IMR-90 (cell line): ENCODE data around the gene NT5DC1. TPM values are rescaled to one million over a fixed set of nuclear protein-coding genes. Genes with fewer than 3 reads are reported as not detected.
"Not testable (repeated sequence)": the region's sequence is repeated elsewhere in the genome, so short reads cannot be mapped to it uniquely, and the experiment has no call there.

Experiments
- ATAC-seq: fragments of 200-7000 bp; cut with Tn5 transposase; 2 replicates; pipeline ENCODE4 v1.9.1; 2020; ENCODE audit warnings: low read depth, mild to moderate bottlenecking, moderate library complexity
- BruUV-seq: library from RNA; stranded (reverse); fragments of 400-500 nt; replicated peaks from 2 replicates; lab custom pipeline; 2021; lab: Mats Ljungman, UMichigan
- CTCF ChIA-PET: fragments of 300-600 bp; formaldehyde crosslinking; extraction: SDS; loops from one replicate; lab custom pipeline; 2021; ENCODE audit warnings: antibody characterized with exemption; lab: Yijun Ruan, JAX
- POLR2A ChIA-PET: fragments of 300-600 bp; sonication (Branson Sonifier 250); formaldehyde crosslinking; loops from one replicate; lab custom pipeline; 2022; ENCODE audit warnings: antibody characterized with exemption; ENCODE audit not compliant: unreplicated experiment; lab: Charles Lee
- DNase-seq: peaks from one replicate; pipeline ENCODE4 v3.0.0; 2013
- H2AFZ ChIP-seq: replicated peaks from 2 replicates; pipeline ENCODE3; 2013; ENCODE audit warnings: low read length, mild to moderate bottlenecking; ENCODE audit not compliant: poor library complexity
- H2AK5ac ChIP-seq: 2 replicates; pipeline ENCODE4 v1.6.1; 2013; ENCODE audit warnings: low read depth, low read length, inconsistent platforms
- H2AK9ac ChIP-seq: replicated peaks from 2 replicates; pipeline ENCODE3; 2013; ENCODE audit warnings: mild to moderate bottlenecking, low read depth, low read length, moderate library complexity; ENCODE audit not compliant: poor library complexity
- H2BK120ac ChIP-seq: 2 replicates; pipeline ENCODE4 v1.6.1; 2013; ENCODE audit warnings: low read depth, low read length, inconsistent platforms
- H2BK15ac ChIP-seq: 3 replicates; pipeline ENCODE4 v1.6.1; 2013; ENCODE audit warnings: low read depth, low read length, inconsistent platforms
- H2BK20ac ChIP-seq: 2 replicates; pipeline ENCODE4 v1.6.1; 2013; ENCODE audit warnings: low read depth, mild to moderate bottlenecking, inconsistent platforms, low read length, moderate library complexity
- H2BK5ac ChIP-seq: 2 replicates; pipeline ENCODE4 v1.6.1; 2013; ENCODE audit warnings: mild to moderate bottlenecking, low read depth, low read length, inconsistent platforms; ENCODE audit not compliant: poor library complexity, severe bottlenecking
- H3K14ac ChIP-seq: replicated peaks from 2 replicates; pipeline ENCODE4 v1.6.1; 2013; ENCODE audit warnings: low read depth, low read length, inconsistent platforms
- H3K18ac ChIP-seq: 2 replicates; pipeline ENCODE4 v1.6.1; 2013; ENCODE audit warnings: low read depth, low read length, control low read depth
- H3K23ac ChIP-seq: 2 replicates; pipeline ENCODE4 v1.6.1; 2013; ENCODE audit warnings: low read depth, low read length, inconsistent platforms
- H3K27ac ChIP-seq: 2 replicates; pipeline ENCODE4 v1.5.1; 2013; ENCODE audit warnings: mild to moderate bottlenecking, control low read depth, low read length; ENCODE audit not compliant: insufficient read depth
- H3K27me3 ChIP-seq: 2 replicates; pipeline ENCODE4 v1.6.1; 2013; ENCODE audit warnings: low read length; ENCODE audit not compliant: control insufficient read depth, insufficient read depth
- H3K36me3 ChIP-seq: 2 replicates; pipeline ENCODE4 v1.6.1; 2013; ENCODE audit warnings: low read length, mixed read lengths; ENCODE audit not compliant: control insufficient read depth, insufficient read depth
- H3K4ac ChIP-seq: 2 replicates; pipeline ENCODE4 v1.6.1; 2013; ENCODE audit warnings: low read depth, low read length, inconsistent platforms
- H3K4me1 ChIP-seq: 2 replicates; pipeline ENCODE4 v1.6.1; 2013; ENCODE audit warnings: low read length, mixed read lengths; ENCODE audit not compliant: control insufficient read depth, insufficient read depth
- H3K4me2 ChIP-seq: 2 replicates; pipeline ENCODE4 v1.6.1; 2013; ENCODE audit warnings: low read depth, mild to moderate bottlenecking, control low read depth, low read length, moderate library complexity
- H3K4me3 ChIP-seq: 2 replicates; pipeline ENCODE4 v1.5.1; 2013; ENCODE audit warnings: low read depth, mild to moderate bottlenecking, control low read depth, low read length, moderate library complexity; ENCODE audit not compliant: insufficient read depth
- H3K56ac ChIP-seq: 2 replicates; pipeline ENCODE4 v1.6.1; 2013; ENCODE audit warnings: low read length, inconsistent platforms; ENCODE audit not compliant: insufficient read depth; ENCODE audit errors: extremely low read depth
- H3K79me1 ChIP-seq, 2 experiments: 2 replicates each; pipeline ENCODE4 v1.6.1; 2013; ENCODE audit warnings: low read length in 2 of 2, inconsistent platforms in 1 of 2, low read depth in 1 of 2
- H3K9ac ChIP-seq: 2 replicates; pipeline ENCODE4 v1.6.1; 2013; ENCODE audit warnings: low read depth, low read length, control low read depth
- H3K9me1 ChIP-seq: 2 replicates; pipeline ENCODE4 v1.6.1; 2013; ENCODE audit warnings: low read length, inconsistent platforms; ENCODE audit not compliant: insufficient read depth
- H3K9me3 ChIP-seq: 2 replicates; pipeline ENCODE4 v1.6.1; 2013; ENCODE audit warnings: low read length; ENCODE audit not compliant: control insufficient read depth, insufficient read depth
- H4K20me1 ChIP-seq: 2 replicates; pipeline ENCODE4 v1.6.1; 2013; ENCODE audit warnings: low read length, inconsistent platforms; ENCODE audit not compliant: insufficient read depth
- H4K5ac ChIP-seq: 2 replicates; pipeline ENCODE4 v1.6.1; 2013; ENCODE audit warnings: mild to moderate bottlenecking, low read depth, low read length, control low read depth
- H4K8ac ChIP-seq, 2 experiments: 2 replicates each; pipeline ENCODE4 v1.6.1; 2013; ENCODE audit warnings: low read depth in 2 of 2, low read length in 2 of 2, control low read depth in 1 of 2, inconsistent platforms in 1 of 2
- H4K91ac ChIP-seq: 2 replicates; pipeline ENCODE4 v1.6.1; 2013; ENCODE audit warnings: low read depth, low read length, inconsistent platforms; ENCODE audit not compliant: insufficient read depth
- WGBS, 2 experiments: methylation state at CpG; one replicate each; pipeline versions ENCODE4 v1.1.5 to v1.1.7; 2013; ENCODE audit warnings: missing lambda C conversion rate in 2 of 2; ENCODE audit not compliant: insufficient read length in 1 of 2; ENCODE audit errors: extremely low coverage in 2 of 2; 5-methylcytosine and 5-hydroxymethylcytosine counted together
- dilution Hi-C: fragments of 300-500 bp; cut with HindIII; formaldehyde crosslinking; loops from one replicate; pipeline ENCODE4 v1.14.3; 2018; ENCODE audit warnings: low sequenced_read_pairs; ENCODE audit not compliant: unreplicated experiment
- in situ Hi-C: fragments of 300-500 bp; cut with MboI; formaldehyde crosslinking; loops from 3 replicates; pipeline ENCODE4 v1.14.3; 2019; ENCODE audit warnings: low sequenced_read_pairs, inconsistent platforms, mixed read lengths
- intact Hi-C: fragments of 100-400 bp; cut with micrococcal nuclease; formaldehyde crosslinking; loops from 2 replicates; pipeline ENCODE4 v1.10.0; 2022
- polyA plus RNA-seq, 3 experiments: library from polyadenylated mRNA; depleted of rRNA; stranded (reverse); fragments of >200 nt; gene quantifications; 2 replicates each; pipeline ENCODE4 v1.2.3, GENCODE V29; 2012; ENCODE audit warnings: low replicate concordance in 1 of 3
- total RNA-seq: library from RNA; depleted of rRNA; stranded (reverse); fragments of >200 nt; gene quantifications from 2 replicates; pipeline ENCODE4 v1.2.3, GENCODE V29; 2012

Gene NT5DC1
- total and polyA plus RNA-seq, 2 of the 4 experiments (the other 2 are of a cell fraction), result 11.7 to 16.8 TPM

DNA sequence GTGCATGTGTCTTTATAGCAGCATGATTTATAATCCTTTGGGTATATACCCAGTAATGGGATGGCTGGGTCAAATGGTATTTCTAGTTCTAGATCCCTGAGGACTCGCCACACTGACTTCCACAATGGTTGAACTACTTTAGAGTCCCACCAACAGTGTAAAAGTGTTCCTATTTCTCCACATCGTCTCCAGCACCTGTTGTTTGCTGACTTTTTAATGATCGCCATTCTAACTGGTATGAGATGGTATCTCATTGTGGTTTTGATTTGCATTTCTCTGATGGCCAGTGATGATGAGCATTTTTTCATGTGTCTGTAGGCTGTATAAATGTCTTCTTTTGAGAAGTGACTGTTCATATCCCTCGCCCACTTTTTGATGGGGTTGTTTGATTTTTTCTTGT, 184.3 kb downstream of the NT5DC1 start:
- H2BK5ac ChIP-seq, H2AK9ac ChIP-seq, H3K36me3 ChIP-seq, BruUV-seq, dilution Hi-C loops, H2BK15ac ChIP-seq, H4K91ac ChIP-seq, H3K4me2 ChIP-seq, H3K23ac ChIP-seq, H2BK120ac ChIP-seq, H4K20me1 ChIP-seq, H3K27me3 ChIP-seq, H2AK5ac ChIP-seq, H3K9me3 ChIP-seq, POLR2A ChIA-PET, DNase-seq, H3K14ac ChIP-seq, H2BK20ac ChIP-seq, H3K18ac ChIP-seq, H3K4me3 ChIP-seq, H4K8ac ChIP-seq, H3K4me1 ChIP-seq, H3K9ac ChIP-seq, CTCF ChIA-PET, H3K79me1 ChIP-seq, H3K27ac ChIP-seq, H2AFZ ChIP-seq, H3K9me1 ChIP-seq, H3K56ac ChIP-seq, H3K4ac ChIP-seq, ATAC-seq, H4K5ac ChIP-seq: not testable (repeated sequence)
- in situ Hi-C loops (loop anchor here (25.0 kb wide), 1 partner anchor 152 kb away; no protein-coding TSS in a partner anchor), intact Hi-C loops (loop anchor here (5.0 kb wide), 2 partner anchors 87 to 157 kb away; partner anchors contain the start of gene DSE)
- no CpG with 5 or more reads among the region's 4 CpGs for WGBS, 2 experiments
